GM19397 (cell line): ENCODE measurements around the gene KIAA0586.

Experiments
- ATAC-seq: cut with Tn5 transposase; IDR thresholded peaks from one replicate; pipeline ENCODE4 v1.9.1; 2021; ENCODE audit warnings: mild to moderate bottlenecking, moderate library complexity; ENCODE audit not compliant: unreplicated experiment

Gene KIAA0586

GRCh38 chr14:58593977-58594376 is 166.5 kb downstream of the KIAA0586 start:
- ATAC-seq, result no peak

DNA sequence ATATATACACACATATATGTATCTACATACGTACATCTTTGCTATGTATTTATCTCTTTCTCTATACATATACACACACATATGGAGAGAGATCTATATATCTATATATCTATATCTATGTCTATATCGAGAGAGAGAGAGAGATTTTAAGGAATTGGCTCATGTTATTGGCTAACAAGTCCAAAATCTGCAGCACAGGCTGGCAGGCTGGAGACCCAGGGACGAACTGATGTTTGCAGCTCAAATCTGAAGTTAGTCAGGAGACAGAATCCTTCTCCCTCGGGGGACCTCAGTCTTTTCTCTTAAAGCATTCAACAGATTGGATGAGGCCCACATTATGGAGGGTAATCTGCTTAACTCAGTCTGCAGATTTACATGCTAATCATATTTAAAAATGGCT is 169.5 kb downstream of the KIAA0586 start:
- ATAC-seq, result no peak

GRCh38 chr14:58598028-58598803 is 170.7 kb downstream of the KIAA0586 start:
- ATAC-seq, result no peak

GRCh38 chr14:58598804-58599525 is 171.4 kb downstream of the KIAA0586 start:
- ATAC-seq, result no peak

GRCh38 chr14:58599707-58600106 is 172.2 kb downstream of the KIAA0586 start:
- ATAC-seq, result no peak
